T-helper 1 cell treated with Interleukin-12 subunit alpha and Interleukin-12 subunit beta and Interleukin-4 antibody, amounts not matched to agents 30 μg/mL and 1 μg/mL, for 36 hours (primary cell): ENCODE results near the gene ABCF3.

Experiments used
- H3K27ac Mint-ChIP-seq: one replicate; pipeline ENCODE4 v1.8.0; 2021; ENCODE audit warnings: mild to moderate bottlenecking, mixed read lengths
- H3K27me3 Mint-ChIP-seq: one replicate; pipeline ENCODE4 v1.8.0; 2021; ENCODE audit warnings: low read depth, mixed read lengths
- H3K36me3 Mint-ChIP-seq: one replicate; pipeline ENCODE4 v1.8.0; 2021; ENCODE audit warnings: low read depth, mixed read lengths
- H3K4me1 Mint-ChIP-seq: one replicate; pipeline ENCODE4 v1.8.0; 2021; ENCODE audit warnings: low read depth, mixed read lengths
- H3K4me3 Mint-ChIP-seq: one replicate; pipeline ENCODE4 v1.8.0; 2021; ENCODE audit warnings: mild to moderate bottlenecking, moderate library complexity, mixed read lengths
- H3K9me3 Mint-ChIP-seq: one replicate; pipeline ENCODE4 v1.8.0; 2021; ENCODE audit warnings: mixed read lengths

Gene ABCF3

DNA sequence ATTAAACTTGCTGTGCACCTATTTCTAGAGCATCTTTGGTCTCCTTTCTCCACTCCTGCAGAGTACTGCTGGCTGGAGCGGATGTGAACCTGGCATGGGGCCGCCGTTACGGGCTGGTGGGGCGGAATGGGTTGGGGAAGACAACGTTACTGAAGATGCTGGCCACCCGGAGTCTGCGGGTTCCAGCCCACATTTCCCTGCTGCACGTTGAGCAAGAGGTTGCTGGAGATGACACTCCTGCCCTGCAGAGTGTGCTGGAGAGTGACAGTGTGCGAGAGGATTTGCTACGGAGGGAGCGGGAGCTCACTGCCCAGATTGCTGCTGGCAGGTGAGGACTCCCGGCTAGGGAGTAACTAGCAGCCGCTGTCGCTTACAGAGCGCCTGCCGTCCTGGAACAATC lies 2.1 kb downstream of the ABCF3 start:
- no peak overlapping the region for H3K27ac Mint-ChIP-seq
- H3K4me3 Mint-ChIP-seq = no peak overlapping the region
- H3K27me3 Mint-ChIP-seq = no peaks in the 10 kb centered on the region
- no peaks in the 10 kb centered on the region for H3K9me3 Mint-ChIP-seq
- peaks cover 43% of the 10 kb centered on the region for H3K36me3 Mint-ChIP-seq
- H3K4me1 Mint-ChIP-seq = peaks cover 33% of the 10 kb centered on the region

DNA sequence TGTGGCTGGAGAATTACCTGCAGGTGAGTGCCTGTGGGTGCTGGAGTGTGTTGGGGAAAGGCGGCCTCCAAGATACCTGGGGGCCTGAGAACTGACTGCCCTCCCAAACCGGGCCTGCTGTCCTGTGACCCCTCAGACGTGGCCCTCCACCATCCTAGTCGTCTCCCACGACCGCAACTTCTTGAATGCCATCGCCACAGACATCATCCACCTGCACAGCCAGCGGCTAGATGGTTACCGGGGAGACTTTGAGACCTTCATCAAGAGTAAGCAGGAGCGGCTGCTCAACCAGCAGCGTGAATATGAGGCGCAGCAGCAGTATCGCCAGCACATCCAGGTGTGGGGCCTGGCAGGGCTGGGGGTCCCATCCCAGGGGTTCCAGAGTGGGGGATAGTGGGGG lies 3.4 kb downstream of the ABCF3 start:
- Mint-ChIP-seq H3K4me3 (no peak overlapping the region), H3K27me3 (no peaks in the 10 kb centered on the region), H3K9me3 (no peaks in the 10 kb centered on the region), H3K4me1 (peaks cover 33% of the 10 kb centered on the region), H3K27ac (no peak overlapping the region), H3K36me3 (peaks cover 44% of the 10 kb centered on the region)

DNA sequence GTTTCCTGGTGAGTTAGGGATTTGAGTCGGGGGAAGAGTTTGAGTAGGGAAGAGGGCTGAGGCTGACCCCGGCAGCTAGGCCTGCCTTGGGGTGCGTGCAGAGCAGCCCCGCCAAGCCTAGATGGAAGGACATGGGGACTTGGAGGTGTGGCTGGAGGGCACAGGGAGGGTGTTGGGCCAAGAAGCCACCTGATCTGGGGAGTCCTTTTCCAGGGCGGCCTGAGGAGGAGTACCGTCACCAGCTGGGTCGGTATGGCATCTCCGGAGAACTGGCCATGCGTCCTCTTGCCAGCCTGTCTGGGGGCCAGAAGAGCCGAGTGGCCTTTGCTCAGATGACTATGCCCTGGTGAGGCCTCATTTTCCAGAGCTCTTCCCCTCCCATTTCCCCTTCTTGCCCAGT lies 6.9 kb downstream of the ABCF3 start:
- Mint-ChIP-seq H3K4me1 (peaks cover 9% of the 10 kb centered on the region), H3K4me3 (no peak overlapping the region), H3K36me3 (peaks cover 34% of the 10 kb centered on the region), H3K27ac (no peak overlapping the region), H3K27me3 (no peaks in the 10 kb centered on the region), H3K9me3 (no peaks in the 10 kb centered on the region)

DNA sequence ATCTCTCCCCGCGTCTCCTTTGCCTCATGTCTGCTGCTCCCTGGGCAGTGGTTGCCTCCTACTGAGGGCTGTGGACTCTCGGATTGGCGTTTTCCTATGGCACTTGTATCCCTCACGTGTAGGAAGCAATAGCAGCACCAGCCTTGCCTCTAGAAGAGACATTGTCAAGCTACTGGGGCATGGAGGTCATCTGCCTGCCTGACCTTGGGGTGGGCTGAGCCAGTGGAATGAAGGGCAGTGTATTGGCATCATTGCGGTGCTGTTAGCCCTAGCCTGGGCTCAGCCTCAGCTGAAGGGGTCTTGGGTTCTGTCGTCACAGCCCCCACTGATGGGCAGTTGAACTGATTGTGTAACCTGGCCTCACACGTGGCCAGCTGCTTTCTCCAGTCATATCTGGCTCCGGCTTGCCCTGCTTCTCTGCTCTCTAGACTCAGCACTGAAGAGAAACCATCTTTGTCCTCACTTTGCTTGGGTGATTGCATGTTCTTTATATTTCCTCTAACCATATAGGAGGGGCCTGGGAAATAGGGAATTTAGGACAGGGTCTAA lies 8.1 kb downstream of the ABCF3 start:
- Mint-ChIP-seq H3K27ac (no peak overlapping the region), H3K36me3 (peaks cover 29% of the 10 kb centered on the region), H3K4me1 (peaks cover 3% of the 10 kb centered on the region), H3K9me3 (no peaks in the 10 kb centered on the region), H3K27me3 (no peaks in the 10 kb centered on the region), H3K4me3 (no peak overlapping the region)

DNA sequence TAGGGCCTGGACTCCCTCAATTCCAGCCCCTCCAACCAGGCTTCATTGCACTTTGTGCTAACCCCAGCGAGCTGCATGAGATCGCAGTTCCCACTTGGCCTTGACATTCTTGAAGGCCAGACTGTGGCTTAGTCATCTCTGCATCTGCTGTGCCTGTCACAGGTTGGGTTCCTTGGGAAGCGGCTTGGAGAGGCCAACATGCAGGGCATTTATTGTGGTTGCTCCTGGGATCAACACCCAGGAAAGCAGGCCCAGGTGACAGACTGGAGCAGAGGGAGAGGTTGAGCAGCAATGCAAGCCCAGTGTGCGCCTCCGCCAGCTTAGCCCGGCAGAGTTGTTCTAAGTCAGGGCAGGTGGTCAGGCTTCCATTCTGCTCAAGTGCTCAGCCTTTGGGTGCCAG lies 10.5 kb downstream of the ABCF3 start:
- H3K36me3 Mint-ChIP-seq = peaks cover 19% of the 10 kb centered on the region
- H3K4me3 Mint-ChIP-seq = no peak overlapping the region
- H3K27me3 Mint-ChIP-seq = no peaks in the 10 kb centered on the region
- no peaks in the 10 kb centered on the region for H3K9me3 Mint-ChIP-seq
- H3K27ac Mint-ChIP-seq = no peak overlapping the region
- H3K4me1 Mint-ChIP-seq = no peaks in the 10 kb centered on the region

GRCh38 chr3:184198509-184198908 lies 12.5 kb downstream of the ABCF3 start:
- Mint-ChIP-seq H3K4me1 (no peaks in the 10 kb centered on the region), H3K4me3 (no peak overlapping the region), H3K27me3 (no peaks in the 10 kb centered on the region), H3K9me3 (no peaks in the 10 kb centered on the region), H3K36me3 (peaks cover 10% of the 10 kb centered on the region), H3K27ac (no peak overlapping the region)

- H3K27ac Mint-ChIP-seq = no peak overlapping the region
- H3K4me3 Mint-ChIP-seq = no peak overlapping the region
- H3K27me3 Mint-ChIP-seq = peaks cover 4% of the 10 kb centered on the region
- no peaks in the 10 kb centered on the region for H3K4me1 Mint-ChIP-seq
- H3K36me3 Mint-ChIP-seq = no peaks in the 10 kb centered on the region
- no peaks in the 10 kb centered on the region for H3K9me3 Mint-ChIP-seq
Observed at GRCh38 chr3:184200825-184201224, 14.8 kb downstream of the ABCF3 start.

DNA sequence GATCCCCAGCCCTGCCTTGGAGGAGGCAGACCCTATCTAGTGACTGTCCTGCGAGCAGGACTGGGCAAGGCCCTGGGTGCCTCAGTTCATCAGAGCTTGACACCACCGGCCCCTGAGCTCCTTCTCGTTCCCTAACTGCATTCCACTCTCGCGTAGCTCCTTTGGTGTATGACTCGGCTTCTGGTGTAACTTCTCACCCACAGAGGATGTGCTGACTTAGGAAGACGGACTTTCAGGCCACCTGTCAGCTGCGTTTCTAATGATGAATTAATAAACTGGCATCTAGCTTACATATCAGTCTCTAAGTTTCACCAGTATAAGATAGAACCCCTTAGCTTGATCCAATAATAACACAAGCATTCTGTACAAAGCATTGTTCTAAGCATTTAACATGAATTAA lies 17.5 kb downstream of the ABCF3 start:
- no peaks in the 10 kb centered on the region for H3K4me1 Mint-ChIP-seq
- no peaks in the 10 kb centered on the region for H3K9me3 Mint-ChIP-seq
- H3K36me3 Mint-ChIP-seq = no peaks in the 10 kb centered on the region
- H3K27me3 Mint-ChIP-seq = peaks cover 18% of the 10 kb centered on the region
- no peak overlapping the region for H3K4me3 Mint-ChIP-seq
- H3K27ac Mint-ChIP-seq = no peak overlapping the region

GRCh38 chr3:184209146-184209923 lies 23.3 kb downstream of the ABCF3 start:
- no peak overlapping the region for H3K27ac Mint-ChIP-seq
- no peak overlapping the region for H3K4me3 Mint-ChIP-seq
- no peaks in the 10 kb centered on the region for H3K4me1 Mint-ChIP-seq
- no peaks in the 10 kb centered on the region for H3K9me3 Mint-ChIP-seq
- peaks cover 24% of the 10 kb centered on the region for H3K27me3 Mint-ChIP-seq
- no peaks in the 10 kb centered on the region for H3K36me3 Mint-ChIP-seq

DNA sequence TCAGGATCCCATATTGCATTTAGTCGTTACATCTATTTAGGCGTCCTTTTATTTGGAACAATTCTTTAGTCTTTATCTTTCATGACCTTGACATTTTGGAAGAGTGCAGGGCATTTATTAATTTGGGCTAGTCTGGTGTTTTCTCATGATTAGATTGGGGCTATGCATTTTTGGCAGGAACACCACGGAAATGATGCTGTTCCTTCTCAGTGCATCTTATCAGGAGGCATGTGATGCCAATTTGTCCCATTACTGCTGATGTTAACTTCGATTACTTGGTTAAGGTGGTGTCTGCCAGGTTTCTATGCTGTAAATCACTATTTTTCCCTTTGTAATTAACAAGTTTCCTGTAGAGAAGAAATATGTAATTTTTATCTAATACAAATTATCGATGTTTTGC lies 25.3 kb downstream of the ABCF3 start:
- no peaks in the 10 kb centered on the region for H3K9me3 Mint-ChIP-seq
- peaks cover 24% of the 10 kb centered on the region for H3K27me3 Mint-ChIP-seq
- H3K36me3 Mint-ChIP-seq = no peaks in the 10 kb centered on the region
- no peak overlapping the region for H3K4me3 Mint-ChIP-seq
- no peaks in the 10 kb centered on the region for H3K4me1 Mint-ChIP-seq
- no peak overlapping the region for H3K27ac Mint-ChIP-seq

- Mint-ChIP-seq H3K27me3 (peaks cover 19% of the 10 kb centered on the region), H3K4me1 (no peaks in the 10 kb centered on the region)
Observed at GRCh38 chr3:184211718-184212117, 25.7 kb downstream of the ABCF3 start.

GRCh38 chr3:184218814-184219213 lies 32.8 kb downstream of the ABCF3 start:
- Mint-ChIP-seq H3K4me1 (no peaks in the 10 kb centered on the region), H3K27ac (no peak overlapping the region), H3K27me3 (peaks cover 10% of the 10 kb centered on the region)

More at GRCh38 chr3:184211718-184212117, 25.7 kb downstream of the ABCF3 start:
- Mint-ChIP-seq H3K27ac (no peak overlapping the region), H3K9me3 (no peaks in the 10 kb centered on the region), H3K36me3 (no peaks in the 10 kb centered on the region), H3K4me3 (no peak overlapping the region)

DNA sequence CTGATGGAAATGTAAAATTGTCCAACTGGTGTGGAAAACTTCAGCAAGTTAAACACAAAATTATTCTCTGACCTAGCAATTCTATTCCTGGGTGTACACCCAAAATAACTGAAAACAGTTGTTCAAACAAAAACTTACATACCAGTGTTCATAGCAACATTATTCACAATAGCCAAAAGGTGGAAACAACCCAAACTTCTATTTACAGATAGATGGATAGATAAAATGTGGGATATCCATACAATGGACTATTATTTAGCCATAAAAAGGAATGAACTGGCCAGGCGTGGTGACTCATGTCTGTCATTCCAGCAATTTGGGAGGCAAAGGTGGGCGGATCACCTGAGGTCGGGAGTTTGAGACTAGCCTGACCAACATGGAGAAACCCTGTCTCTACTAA lies 36.5 kb downstream of the ABCF3 start:
- H3K9me3 Mint-ChIP-seq = no peaks in the 10 kb centered on the region
- no peak overlapping the region for H3K4me3 Mint-ChIP-seq
- H3K27me3 Mint-ChIP-seq = peaks cover 26% of the 10 kb centered on the region
- no peak overlapping the region for H3K27ac Mint-ChIP-seq
- H3K36me3 Mint-ChIP-seq = no peaks in the 10 kb centered on the region
- H3K4me1 Mint-ChIP-seq = no peaks in the 10 kb centered on the region

More at GRCh38 chr3:184218814-184219213, 32.8 kb downstream of the ABCF3 start:
- Mint-ChIP-seq H3K9me3 (no peaks in the 10 kb centered on the region), H3K36me3 (no peaks in the 10 kb centered on the region), H3K4me3 (no peak overlapping the region)

DNA sequence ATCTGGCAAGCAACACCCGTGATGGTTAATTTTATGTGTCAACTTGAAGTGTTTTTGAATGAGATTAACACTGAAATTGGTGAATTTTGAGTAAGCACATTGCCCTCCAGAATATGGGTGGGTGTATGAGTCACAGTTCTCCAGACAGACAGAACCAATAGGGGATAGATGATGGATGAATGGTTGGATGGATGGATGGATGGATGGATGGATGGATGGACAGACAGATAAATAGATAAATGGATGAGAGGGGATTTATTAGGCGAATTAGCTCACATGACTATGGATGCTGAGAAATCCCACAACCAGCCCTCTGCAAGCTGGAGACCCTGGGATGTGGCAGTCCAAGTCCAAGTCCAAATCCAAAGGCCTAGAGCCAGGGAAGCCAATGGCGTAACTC lies 37.9 kb downstream of the ABCF3 start:
- Mint-ChIP-seq H3K27ac (no peak overlapping the region), H3K9me3 (no peaks in the 10 kb centered on the region), H3K4me1 (peaks cover 4% of the 10 kb centered on the region), H3K4me3 (no peak overlapping the region), H3K36me3 (no peaks in the 10 kb centered on the region), H3K27me3 (peaks cover 41% of the 10 kb centered on the region)

DNA sequence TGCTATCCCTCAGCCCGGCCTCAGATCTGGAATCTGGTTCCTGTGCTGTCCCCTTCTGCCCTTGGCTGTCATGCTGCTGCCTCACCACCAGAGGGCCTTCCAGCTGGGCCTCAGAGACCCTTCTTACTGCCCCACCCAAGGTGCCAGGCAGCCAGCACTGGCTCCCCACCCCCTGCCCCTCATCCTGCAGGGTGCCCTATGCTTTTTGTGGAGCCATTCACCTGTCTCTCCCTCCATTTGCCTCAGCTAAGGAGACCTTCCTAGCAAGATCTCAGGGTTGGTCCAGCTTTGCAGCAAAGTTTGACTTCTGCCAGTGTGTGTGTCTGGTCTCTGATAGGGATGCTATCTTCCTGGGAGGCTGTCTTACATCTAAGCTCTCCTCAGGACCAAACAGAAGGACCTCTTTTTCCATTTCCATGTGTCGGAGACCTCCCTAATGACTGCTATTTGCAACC lies 41.5 kb downstream of the ABCF3 start:
- Mint-ChIP-seq H3K36me3 (no peaks in the 10 kb centered on the region), H3K4me1 (peaks cover 12% of the 10 kb centered on the region), H3K27ac (no peak overlapping the region), H3K9me3 (no peaks in the 10 kb centered on the region), H3K27me3 (peaks cover 65% of the 10 kb centered on the region), H3K4me3 (no peak overlapping the region)
